Measurements from ENCODE around the gene ABL1.

The ABL1 gene

GRCh38 chr9:130893341-130894101 lies 58.5 kb downstream of the ABL1 start:
- DNase-seq, result no peak

- DNase-seq, result no peak
Measured at GRCh38 chr9:130894546-130894945, 59.5 kb downstream of the ABL1 start.

DNA sequence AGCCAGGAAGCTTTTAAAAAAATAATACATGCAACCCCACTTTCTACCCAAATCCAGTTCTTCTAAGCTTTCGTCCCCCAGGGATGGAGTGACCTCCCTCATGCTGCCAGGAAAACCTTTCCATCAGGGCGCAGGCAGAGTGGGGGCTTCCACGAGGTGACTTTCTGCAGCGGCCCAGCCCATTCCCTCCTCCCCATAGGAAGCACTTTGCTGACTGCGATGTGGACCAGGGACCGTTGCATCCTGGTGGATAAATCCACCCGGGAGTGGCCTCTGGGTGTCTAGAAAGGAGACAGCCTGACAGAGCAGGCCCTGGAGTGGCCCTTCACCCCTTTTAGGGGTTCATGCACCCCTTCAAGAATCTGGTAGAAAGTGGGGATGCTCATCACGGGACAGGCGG lies 60.0 kb downstream of the ABL1 start:
- DNase-seq, result no peak

- no peak for DNase-seq
Measured at GRCh38 chr9:130895481-130896232, 60.6 kb downstream of the ABL1 start.

GRCh38 chr9:130896233-130897014 lies 61.4 kb downstream of the ABL1 start, which contains the start of gene QRFP:
Gene QRFP, minus strand, starts transcription at chr9:130896812. Its CDS starts 2,974 bp downstream, at chr9:130893838.
- DNase-seq, result no peak

DNA sequence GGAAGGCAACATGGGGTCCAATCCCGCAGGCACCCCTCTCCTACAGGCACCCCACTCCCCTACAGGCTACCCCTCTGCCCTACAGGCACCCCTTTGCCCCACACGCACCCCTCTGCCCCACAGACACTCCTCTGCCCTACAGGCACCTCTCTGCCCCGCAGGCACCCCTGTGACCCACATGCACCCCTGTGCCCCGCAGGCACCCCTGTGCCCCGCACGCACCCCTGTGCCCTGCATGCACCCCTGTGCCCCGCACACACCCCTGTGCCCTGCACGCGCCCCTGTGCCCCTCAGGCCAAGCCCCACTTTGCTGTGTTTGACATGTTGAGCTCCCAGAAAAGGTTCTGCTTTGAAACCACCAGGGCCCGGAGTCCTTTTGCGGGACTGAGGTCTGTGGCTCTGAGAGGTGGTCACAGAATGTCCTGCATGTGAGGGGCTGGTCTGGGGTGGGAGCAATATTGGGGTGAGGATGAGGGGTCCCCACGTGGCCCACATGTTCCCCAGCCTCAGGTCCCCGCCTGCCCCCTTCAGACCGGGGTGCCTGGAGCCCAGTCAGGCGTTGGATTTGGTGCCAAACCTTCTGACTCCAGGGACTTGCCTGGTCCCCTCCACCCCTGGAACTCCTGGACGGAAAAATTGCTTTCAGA lies 62.2 kb downstream of the ABL1 start:
- DNase-seq, result no peak

DNA sequence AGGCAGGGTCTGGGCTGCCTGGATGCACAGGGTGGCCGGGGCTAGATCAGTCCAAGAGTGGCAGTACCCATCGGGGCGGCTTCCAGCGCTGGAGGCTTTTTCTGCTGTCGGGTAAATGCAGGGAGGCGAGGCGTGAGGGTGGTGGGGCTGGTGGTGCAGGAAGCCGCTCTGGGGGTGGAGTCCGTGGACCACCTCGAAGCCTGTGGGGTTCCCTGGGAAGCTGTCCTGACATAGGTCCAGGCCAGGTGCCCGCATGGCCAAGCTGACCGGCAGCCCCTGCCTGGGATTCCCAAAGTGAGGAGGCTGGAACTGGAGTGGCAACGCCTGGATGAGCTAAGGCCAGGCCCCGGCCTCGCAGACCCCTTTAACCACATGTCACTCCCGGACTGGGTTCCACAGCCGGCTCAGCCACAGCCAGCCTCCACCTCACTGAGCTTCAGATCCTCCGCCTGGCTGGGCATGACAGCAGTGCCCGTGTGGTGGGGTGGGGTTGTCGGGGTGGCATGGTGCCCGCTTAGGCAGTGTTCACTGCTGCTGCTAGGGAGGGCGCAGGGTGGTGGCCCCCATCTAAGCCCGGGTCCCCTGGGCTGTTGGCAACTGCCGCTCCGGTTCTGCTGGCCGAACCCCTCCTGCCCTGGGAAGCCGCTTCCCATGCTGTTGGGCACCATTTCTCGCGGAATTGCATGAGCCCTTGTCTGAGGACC lies 62.9 kb downstream of the ABL1 start:
- DNase-seq, result no peak

GRCh38 chr9:130898552-130898852 lies 63.4 kb downstream of the ABL1 start:
- DNase-seq, result no peak

DNA sequence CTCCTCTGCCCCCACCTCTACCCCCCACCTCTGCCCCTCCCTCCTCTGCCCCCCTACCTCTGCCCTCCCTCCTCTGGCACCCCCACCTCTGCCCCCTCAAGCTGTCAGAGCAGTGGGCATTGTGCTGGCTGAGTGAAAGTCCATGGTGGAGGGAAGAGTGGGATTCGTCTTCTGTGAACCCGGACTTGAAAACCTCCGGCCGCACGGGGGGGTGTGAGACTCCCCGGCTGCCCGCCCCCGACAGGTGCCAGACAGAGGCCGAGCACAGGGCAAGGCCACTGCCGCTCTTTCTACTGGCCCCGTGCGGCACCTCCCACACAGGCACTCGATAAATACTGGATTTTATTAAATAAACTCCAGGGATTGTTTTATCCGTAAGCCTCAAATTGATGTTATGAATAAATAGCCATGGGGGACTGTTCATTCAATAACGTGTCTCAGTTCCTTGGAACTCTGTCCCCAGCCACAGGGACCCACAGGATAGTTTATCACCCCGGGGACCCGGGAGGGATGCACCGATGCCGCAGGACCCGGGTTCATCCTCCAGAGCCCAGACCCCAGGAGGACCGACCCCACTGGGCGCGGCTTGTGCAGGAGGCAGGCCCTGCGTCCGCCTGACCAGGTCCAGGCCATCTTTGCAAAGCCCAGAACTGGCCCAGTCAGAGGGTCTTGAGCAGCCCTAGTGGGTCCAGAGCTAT lies 64.1 kb downstream of the ABL1 start:
- DNase-seq, result no peak

DNA sequence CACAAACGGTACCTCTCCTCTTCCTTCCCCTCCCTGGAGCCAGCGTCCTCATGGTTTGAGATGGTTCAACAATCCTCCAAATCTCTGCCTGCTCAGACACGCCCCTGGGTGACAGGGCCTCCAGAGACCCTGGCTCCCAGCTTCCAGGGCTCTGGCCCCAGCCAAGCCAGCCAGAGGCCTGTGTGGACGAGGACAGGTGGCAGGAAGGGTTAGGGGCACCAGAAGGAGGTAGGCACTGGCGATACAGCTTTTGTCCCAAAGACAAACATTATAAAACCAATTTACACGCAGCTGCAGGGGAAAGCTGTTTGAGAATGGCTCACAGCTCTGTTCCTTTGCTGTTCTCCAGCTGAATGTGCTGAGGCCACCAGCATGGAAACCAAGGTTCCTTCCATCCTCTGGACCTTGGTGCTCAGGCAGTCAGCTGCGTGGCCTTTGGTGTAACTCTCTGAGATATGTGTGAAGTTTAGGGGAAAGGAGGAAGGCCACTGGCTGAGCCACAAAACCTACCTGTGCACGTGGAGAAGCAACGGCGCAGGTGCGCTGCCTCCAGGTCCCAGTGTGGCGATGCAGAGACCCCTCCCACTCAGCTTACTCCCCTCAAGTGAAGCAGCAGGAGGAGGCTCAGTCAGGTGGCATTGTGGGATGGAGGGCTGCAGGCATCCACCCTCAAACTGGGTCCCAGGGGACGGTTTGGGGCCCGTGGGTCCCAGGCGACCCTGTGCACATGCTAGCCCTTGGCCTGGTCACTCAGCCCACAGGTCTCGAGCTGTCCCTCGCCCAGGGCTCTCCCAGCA lies 65.8 kb downstream of the ABL1 start:
- DNase-seq, result no peak

- DNase-seq, result no peak
Measured at GRCh38 chr9:130901498-130902203, 66.6 kb downstream of the ABL1 start.

DNA sequence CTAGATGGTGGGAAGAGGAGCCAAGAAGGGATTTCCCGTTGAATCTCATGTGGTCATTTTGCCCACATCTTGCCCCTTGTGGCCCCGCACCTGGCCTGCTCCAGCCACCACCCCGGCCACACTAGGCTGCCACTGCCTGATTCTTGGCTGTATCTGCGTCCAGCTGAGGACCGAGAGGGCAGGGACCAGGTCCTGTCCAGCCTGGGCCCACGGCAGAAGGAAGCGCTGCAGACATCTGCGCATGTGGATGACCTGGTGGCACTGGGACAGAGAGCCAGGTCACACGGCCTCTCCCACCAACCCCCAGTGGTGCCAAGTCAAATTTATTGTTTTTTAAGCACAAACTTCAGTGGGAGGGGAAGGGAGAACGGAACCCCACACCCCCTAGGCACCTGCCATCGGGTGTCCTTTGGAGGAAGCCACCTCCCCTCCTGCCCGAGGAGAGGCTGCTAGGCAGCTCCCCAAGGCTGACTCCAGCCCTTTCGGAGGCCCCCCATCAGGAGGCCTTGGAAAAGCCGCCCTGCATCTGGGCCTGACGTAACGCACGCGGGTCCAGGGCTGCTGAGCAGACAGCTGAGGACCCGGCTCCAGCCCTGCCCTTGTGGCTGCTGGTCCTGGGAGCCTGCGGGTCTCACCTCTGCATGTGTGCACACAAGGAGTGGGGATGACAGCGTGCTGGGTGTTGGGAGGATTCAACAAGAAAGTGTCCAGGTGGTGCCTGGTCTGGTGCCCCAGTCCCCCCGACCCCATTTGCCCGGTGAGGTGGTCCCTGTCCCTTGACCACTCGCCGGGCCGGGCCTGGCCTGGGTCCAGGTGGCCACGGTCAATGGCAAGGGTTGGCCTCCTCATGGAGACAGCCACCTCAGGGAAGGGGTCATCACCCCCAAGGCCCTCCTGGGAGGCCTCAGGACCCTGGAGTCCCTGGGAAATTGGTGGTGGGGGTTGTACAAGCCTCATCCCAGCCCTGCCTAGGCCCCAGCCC lies 67.4 kb downstream of the ABL1 start:
- DNase-seq, result no peak

DNA sequence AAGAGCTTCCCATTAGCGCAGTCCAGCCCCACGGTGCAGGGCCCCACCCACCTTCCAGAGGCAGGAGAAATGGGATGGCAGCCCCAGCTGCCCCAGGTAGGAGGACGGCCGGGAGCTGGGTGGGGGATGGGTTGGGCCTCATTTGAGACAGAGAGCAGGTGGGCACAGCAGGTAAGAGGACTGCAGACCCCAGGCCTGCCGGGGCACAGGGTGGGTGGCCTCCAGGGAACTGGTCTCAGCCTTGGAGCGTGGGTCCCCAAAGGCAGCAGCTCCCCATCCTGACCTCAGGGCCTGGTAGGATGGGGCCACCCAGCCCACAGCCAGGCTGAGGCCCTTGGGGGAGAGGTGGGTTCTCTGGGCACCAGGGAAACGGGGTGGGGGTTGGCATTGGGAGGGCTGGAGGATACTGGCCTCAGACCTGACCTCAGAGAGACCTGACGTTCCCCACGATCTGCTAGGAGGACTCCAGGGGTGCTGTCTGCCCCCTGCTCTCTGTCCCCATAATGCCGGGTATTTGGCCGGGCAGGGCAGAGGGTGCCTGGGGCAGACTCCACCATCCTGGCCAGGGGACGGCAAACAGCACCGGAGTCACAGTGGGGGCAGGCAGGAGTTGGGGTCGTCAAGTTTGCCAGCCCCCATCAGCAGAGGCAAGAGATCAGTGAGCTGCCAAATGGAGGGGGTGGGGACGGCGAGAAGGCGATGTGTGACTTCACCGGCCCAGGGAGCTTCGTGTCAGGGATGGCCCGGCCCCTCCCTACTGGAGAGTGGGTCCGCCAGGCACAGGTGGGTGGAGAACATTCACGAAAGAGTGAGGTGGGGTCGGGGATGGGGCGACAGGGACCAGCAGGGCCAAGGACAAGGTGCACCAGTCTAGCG lies 68.4 kb downstream of the ABL1 start:
- no peak for DNase-seq

- no peak for DNase-seq
Measured at GRCh38 chr9:130904070-130905044, 69.3 kb downstream of the ABL1 start.

- no peak for DNase-seq
Measured at GRCh38 chr9:130905125-130905901, 70.3 kb downstream of the ABL1 start.

Data from activated T-cell treated with anti-CD3 and anti-CD28 coated beads for 4 hours (primary cell).